HG02588 (cell line): ENCODE data around the gene CSTF3.

Experiments
- ATAC-seq: cut with Tn5 transposase; IDR thresholded peaks from one replicate; pipeline ENCODE4 v1.9.1; 2021; ENCODE audit warnings: mild to moderate bottlenecking, moderate library complexity; ENCODE audit not compliant: unreplicated experiment

Gene CSTF3

GRCh38 chr11:33045551-33046255 lies 115.6 kb downstream of the CSTF3 start:
- no peak for ATAC-seq

- no peak for ATAC-seq
Observed at GRCh38 chr11:33044285-33044756, 117.0 kb downstream of the CSTF3 start.

GRCh38 chr11:33043221-33043830 lies 118.0 kb downstream of the CSTF3 start:
- no peak for ATAC-seq

- no peak for ATAC-seq
Observed at GRCh38 chr11:33040862-33041453, 120.3 kb downstream of the CSTF3 start.

- ATAC-seq = peak; percentile 5
Observed at GRCh38 chr11:33040033-33040861, 121.0 kb downstream of the CSTF3 start.

- ATAC-seq = peak; percentile 76
Observed at GRCh38 chr11:33039274-33040032, 121.8 kb downstream of the CSTF3 start, which contains the start of gene TCP11L1. TSS of gene TCP11L1 (plus strand) at chr11:33039572. CDS start at chr11:33043774, 4,202 bp downstream.

GRCh38 chr11:33035011-33035410 lies 126.3 kb downstream of the CSTF3 start:
- no peak for ATAC-seq
